ENCODE measurements around the gene ARL6.
"Not testable (repeated sequence)": the region's sequence is repeated elsewhere in the genome, so short reads cannot be mapped to it uniquely, and the experiment has no call there.

Gene ARL6

GRCh38 chr3:97830638-97831037, 66.1 kb downstream of the ARL6 start:
- Mint-ChIP-seq H3K36me3 (ENCODE audit: low read depth) (peaks cover 5% of the 10 kb centered on the region), H3K27ac (no peak overlapping the region), H3K4me3 (no peak overlapping the region), H3K9me3 (peaks cover 6% of the 10 kb centered on the region), H3K27me3 (ENCODE audit: low read depth) (peaks cover 2% of the 10 kb centered on the region), H3K4me1 (ENCODE audit: low read depth) (no peaks in the 10 kb centered on the region)

- H3K36me3 Mint-ChIP-seq (ENCODE audit: low read depth) = peaks cover 5% of the 10 kb centered on the region
- no peak overlapping the region for H3K4me3 Mint-ChIP-seq
Observed at GRCh38 chr3:97831140-97831539, 66.6 kb downstream of the ARL6 start.

GRCh38 chr3:97833184-97833583, 68.6 kb downstream of the ARL6 start:
- H3K9me3 Mint-ChIP-seq; H3K27me3 Mint-ChIP-seq (ENCODE audit: low read depth); H3K36me3 Mint-ChIP-seq (ENCODE audit: low read depth); H3K27ac Mint-ChIP-seq; H3K4me3 Mint-ChIP-seq; H3K4me1 Mint-ChIP-seq (ENCODE audit: low read depth): not testable (repeated sequence)

More at GRCh38 chr3:97831140-97831539, 66.6 kb downstream of the ARL6 start:
- Mint-ChIP-seq H3K27me3 (ENCODE audit: low read depth) (no peaks in the 10 kb centered on the region), H3K9me3 (peaks cover 6% of the 10 kb centered on the region), H3K4me1 (ENCODE audit: low read depth) (no peaks in the 10 kb centered on the region), H3K27ac (no peak overlapping the region)

- Mint-ChIP-seq H3K4me3 (no peak overlapping the region), H3K9me3 (peaks cover 6% of the 10 kb centered on the region), H3K27ac (no peak overlapping the region), H3K27me3 (ENCODE audit: low read depth) (no peaks in the 10 kb centered on the region), H3K36me3 (ENCODE audit: low read depth) (peaks cover 5% of the 10 kb centered on the region), H3K4me1 (ENCODE audit: low read depth) (no peaks in the 10 kb centered on the region)
Observed at GRCh38 chr3:97835761-97836160, 71.2 kb downstream of the ARL6 start.

GRCh38 chr3:97838393-97838792, 73.8 kb downstream of the ARL6 start:
- no peak overlapping the region for H3K27ac Mint-ChIP-seq
- peaks cover under 1% of the 10 kb centered on the region for H3K36me3 Mint-ChIP-seq (ENCODE audit: low read depth)
- no peaks in the 10 kb centered on the region for H3K4me1 Mint-ChIP-seq (ENCODE audit: low read depth)
- no peaks in the 10 kb centered on the region for H3K27me3 Mint-ChIP-seq (ENCODE audit: low read depth)
- no peak overlapping the region for H3K4me3 Mint-ChIP-seq
- H3K9me3 Mint-ChIP-seq = no peaks in the 10 kb centered on the region

- no peaks in the 10 kb centered on the region for H3K9me3 Mint-ChIP-seq
- H3K27me3 Mint-ChIP-seq (ENCODE audit: low read depth) = no peaks in the 10 kb centered on the region
- H3K27ac Mint-ChIP-seq = no peak overlapping the region
- no peaks in the 10 kb centered on the region for H3K4me1 Mint-ChIP-seq (ENCODE audit: low read depth)
- H3K4me3 Mint-ChIP-seq = no peak overlapping the region
- peaks cover 11% of the 10 kb centered on the region for H3K36me3 Mint-ChIP-seq (ENCODE audit: low read depth)
Observed at GRCh38 chr3:97839944-97840343, 75.4 kb downstream of the ARL6 start.

- Mint-ChIP-seq H3K27me3 (ENCODE audit: low read depth) (no peaks in the 10 kb centered on the region), H3K9me3 (no peaks in the 10 kb centered on the region), H3K4me3 (no peak overlapping the region), H3K27ac (no peak overlapping the region), H3K36me3 (ENCODE audit: low read depth) (peaks cover 13% of the 10 kb centered on the region), H3K4me1 (ENCODE audit: low read depth) (no peaks in the 10 kb centered on the region)
Observed at GRCh38 chr3:97841304-97841703, 76.7 kb downstream of the ARL6 start.

GRCh38 chr3:97841956-97842355, 77.4 kb downstream of the ARL6 start:
- no peak overlapping the region for H3K4me3 Mint-ChIP-seq
- no peaks in the 10 kb centered on the region for H3K4me1 Mint-ChIP-seq (ENCODE audit: low read depth)
- H3K36me3 Mint-ChIP-seq (ENCODE audit: low read depth) = peaks cover 13% of the 10 kb centered on the region

GRCh38 chr3:97848779-97849178, 84.2 kb downstream of the ARL6 start:
- peaks cover 9% of the 10 kb centered on the region for H3K36me3 Mint-ChIP-seq (ENCODE audit: low read depth)
- H3K4me1 Mint-ChIP-seq (ENCODE audit: low read depth) = no peaks in the 10 kb centered on the region
- no peak overlapping the region for H3K4me3 Mint-ChIP-seq
- peaks cover 3% of the 10 kb centered on the region for H3K9me3 Mint-ChIP-seq
- H3K27me3 Mint-ChIP-seq (ENCODE audit: low read depth) = no peaks in the 10 kb centered on the region
- no peak overlapping the region for H3K27ac Mint-ChIP-seq

More at GRCh38 chr3:97841956-97842355, 77.4 kb downstream of the ARL6 start:
- Mint-ChIP-seq H3K27ac (no peak overlapping the region), H3K9me3 (no peaks in the 10 kb centered on the region), H3K27me3 (ENCODE audit: low read depth) (no peaks in the 10 kb centered on the region)

Measured in T-helper 1 cell treated with Interleukin-12 subunit alpha and Interleukin-12 subunit beta and Interleukin-4 antibody, amounts not matched to agents 30 μg/mL and 1 μg/mL, for 36 hours (primary cell).